IMR-90 (cell line): ENCODE data around the gene KBTBD12. TPM values are rescaled to one million over a fixed set of nuclear protein-coding genes. Genes with fewer than 3 reads are reported as not detected.

ENCODE experiments used
- ATAC-seq: fragments of 200-7000 bp; cut with Tn5 transposase; 2 replicates; pipeline ENCODE4 v1.9.1; 2020; ENCODE audit warnings: low read depth, mild to moderate bottlenecking, moderate library complexity
- BruUV-seq: library from RNA; stranded (reverse); fragments of 400-500 nt; replicated peaks from 2 replicates; lab custom pipeline; 2021; lab: Mats Ljungman, UMichigan
- CTCF ChIA-PET: fragments of 300-600 bp; formaldehyde crosslinking; extraction: SDS; loops from one replicate; lab custom pipeline; 2021; ENCODE audit warnings: antibody characterized with exemption; lab: Yijun Ruan, JAX
- POLR2A ChIA-PET: fragments of 300-600 bp; sonication (Branson Sonifier 250); formaldehyde crosslinking; loops from one replicate; lab custom pipeline; 2022; ENCODE audit warnings: antibody characterized with exemption; ENCODE audit not compliant: unreplicated experiment; lab: Charles Lee
- DNase-seq: peaks from one replicate; pipeline ENCODE4 v3.0.0; 2013
- H2AFZ ChIP-seq: replicated peaks from 2 replicates; pipeline ENCODE3; 2013; ENCODE audit warnings: low read length, mild to moderate bottlenecking; ENCODE audit not compliant: poor library complexity
- H2AK5ac ChIP-seq: 2 replicates; pipeline ENCODE4 v1.6.1; 2013; ENCODE audit warnings: low read depth, low read length, inconsistent platforms
- H2AK9ac ChIP-seq: replicated peaks from 2 replicates; pipeline ENCODE3; 2013; ENCODE audit warnings: mild to moderate bottlenecking, low read depth, low read length, moderate library complexity; ENCODE audit not compliant: poor library complexity
- H2BK120ac ChIP-seq: 2 replicates; pipeline ENCODE4 v1.6.1; 2013; ENCODE audit warnings: low read depth, low read length, inconsistent platforms
- H2BK15ac ChIP-seq: 3 replicates; pipeline ENCODE4 v1.6.1; 2013; ENCODE audit warnings: low read depth, low read length, inconsistent platforms
- H2BK20ac ChIP-seq: 2 replicates; pipeline ENCODE4 v1.6.1; 2013; ENCODE audit warnings: low read depth, mild to moderate bottlenecking, inconsistent platforms, low read length, moderate library complexity
- H2BK5ac ChIP-seq: 2 replicates; pipeline ENCODE4 v1.6.1; 2013; ENCODE audit warnings: mild to moderate bottlenecking, low read depth, low read length, inconsistent platforms; ENCODE audit not compliant: poor library complexity, severe bottlenecking
- H3K14ac ChIP-seq: replicated peaks from 2 replicates; pipeline ENCODE4 v1.6.1; 2013; ENCODE audit warnings: low read depth, low read length, inconsistent platforms
- H3K18ac ChIP-seq: 2 replicates; pipeline ENCODE4 v1.6.1; 2013; ENCODE audit warnings: low read depth, low read length, control low read depth
- H3K23ac ChIP-seq: 2 replicates; pipeline ENCODE4 v1.6.1; 2013; ENCODE audit warnings: low read depth, low read length, inconsistent platforms
- H3K27ac ChIP-seq: 2 replicates; pipeline ENCODE4 v1.5.1; 2013; ENCODE audit warnings: mild to moderate bottlenecking, control low read depth, low read length; ENCODE audit not compliant: insufficient read depth
- H3K27me3 ChIP-seq: 2 replicates; pipeline ENCODE4 v1.6.1; 2013; ENCODE audit warnings: low read length; ENCODE audit not compliant: control insufficient read depth, insufficient read depth
- H3K36me3 ChIP-seq: 2 replicates; pipeline ENCODE4 v1.6.1; 2013; ENCODE audit warnings: low read length, mixed read lengths; ENCODE audit not compliant: control insufficient read depth, insufficient read depth
- H3K4ac ChIP-seq: 2 replicates; pipeline ENCODE4 v1.6.1; 2013; ENCODE audit warnings: low read depth, low read length, inconsistent platforms
- H3K4me1 ChIP-seq: 2 replicates; pipeline ENCODE4 v1.6.1; 2013; ENCODE audit warnings: low read length, mixed read lengths; ENCODE audit not compliant: control insufficient read depth, insufficient read depth
- H3K4me2 ChIP-seq: 2 replicates; pipeline ENCODE4 v1.6.1; 2013; ENCODE audit warnings: low read depth, mild to moderate bottlenecking, control low read depth, low read length, moderate library complexity
- H3K4me3 ChIP-seq: 2 replicates; pipeline ENCODE4 v1.5.1; 2013; ENCODE audit warnings: low read depth, mild to moderate bottlenecking, control low read depth, low read length, moderate library complexity; ENCODE audit not compliant: insufficient read depth
- H3K56ac ChIP-seq: 2 replicates; pipeline ENCODE4 v1.6.1; 2013; ENCODE audit warnings: low read length, inconsistent platforms; ENCODE audit not compliant: insufficient read depth; ENCODE audit errors: extremely low read depth
- H3K79me1 ChIP-seq, 2 experiments: 2 replicates each; pipeline ENCODE4 v1.6.1; 2013; ENCODE audit warnings: low read length in 2 of 2, inconsistent platforms in 1 of 2, low read depth in 1 of 2
- H3K9ac ChIP-seq: 2 replicates; pipeline ENCODE4 v1.6.1; 2013; ENCODE audit warnings: low read depth, low read length, control low read depth
- H3K9me1 ChIP-seq: 2 replicates; pipeline ENCODE4 v1.6.1; 2013; ENCODE audit warnings: low read length, inconsistent platforms; ENCODE audit not compliant: insufficient read depth
- H3K9me3 ChIP-seq: 2 replicates; pipeline ENCODE4 v1.6.1; 2013; ENCODE audit warnings: low read length; ENCODE audit not compliant: control insufficient read depth, insufficient read depth
- H4K20me1 ChIP-seq: 2 replicates; pipeline ENCODE4 v1.6.1; 2013; ENCODE audit warnings: low read length, inconsistent platforms; ENCODE audit not compliant: insufficient read depth
- H4K5ac ChIP-seq: 2 replicates; pipeline ENCODE4 v1.6.1; 2013; ENCODE audit warnings: mild to moderate bottlenecking, low read depth, low read length, control low read depth
- H4K8ac ChIP-seq, 2 experiments: 2 replicates each; pipeline ENCODE4 v1.6.1; 2013; ENCODE audit warnings: low read depth in 2 of 2, low read length in 2 of 2, control low read depth in 1 of 2, inconsistent platforms in 1 of 2
- H4K91ac ChIP-seq: 2 replicates; pipeline ENCODE4 v1.6.1; 2013; ENCODE audit warnings: low read depth, low read length, inconsistent platforms; ENCODE audit not compliant: insufficient read depth
- FOS ChIP-seq: fragments of 150-350 bp; IDR thresholded peaks from 2 replicates; pipeline ENCODE4 v1.6.1; 2016; ENCODE audit warnings: low read depth, low read length
- MAFK ChIP-seq: IDR thresholded peaks from 2 replicates; pipeline ENCODE4 v1.6.1; 2012; ENCODE audit warnings: low read depth, low read length, improper control_type of control experiment
- WGBS, 2 experiments: methylation state at CpG; one replicate each; pipeline versions ENCODE4 v1.1.5 to v1.1.7; 2013; ENCODE audit warnings: missing lambda C conversion rate in 2 of 2; ENCODE audit not compliant: insufficient read length in 1 of 2; ENCODE audit errors: extremely low coverage in 2 of 2; 5-methylcytosine and 5-hydroxymethylcytosine counted together
- dilution Hi-C: fragments of 300-500 bp; cut with HindIII; formaldehyde crosslinking; loops from one replicate; pipeline ENCODE4 v1.14.3; 2018; ENCODE audit warnings: low sequenced_read_pairs; ENCODE audit not compliant: unreplicated experiment
- in situ Hi-C: fragments of 300-500 bp; cut with MboI; formaldehyde crosslinking; loops from 3 replicates; pipeline ENCODE4 v1.14.3; 2019; ENCODE audit warnings: low sequenced_read_pairs, inconsistent platforms, mixed read lengths
- intact Hi-C: fragments of 100-400 bp; cut with micrococcal nuclease; formaldehyde crosslinking; loops from 2 replicates; pipeline ENCODE4 v1.10.0; 2022
- polyA plus RNA-seq, 3 experiments: library from polyadenylated mRNA; depleted of rRNA; stranded (reverse); fragments of >200 nt; gene quantifications; 2 replicates each; pipeline ENCODE4 v1.2.3, GENCODE V29; 2012; ENCODE audit warnings: low replicate concordance in 1 of 3
- total RNA-seq: library from RNA; depleted of rRNA; stranded (reverse); fragments of >200 nt; gene quantifications from 2 replicates; pipeline ENCODE4 v1.2.3, GENCODE V29; 2012

Gene KBTBD12
- total and polyA plus RNA-seq, 2 of the 4 experiments (the other 2 are of a cell fraction) = not detected

DNA sequence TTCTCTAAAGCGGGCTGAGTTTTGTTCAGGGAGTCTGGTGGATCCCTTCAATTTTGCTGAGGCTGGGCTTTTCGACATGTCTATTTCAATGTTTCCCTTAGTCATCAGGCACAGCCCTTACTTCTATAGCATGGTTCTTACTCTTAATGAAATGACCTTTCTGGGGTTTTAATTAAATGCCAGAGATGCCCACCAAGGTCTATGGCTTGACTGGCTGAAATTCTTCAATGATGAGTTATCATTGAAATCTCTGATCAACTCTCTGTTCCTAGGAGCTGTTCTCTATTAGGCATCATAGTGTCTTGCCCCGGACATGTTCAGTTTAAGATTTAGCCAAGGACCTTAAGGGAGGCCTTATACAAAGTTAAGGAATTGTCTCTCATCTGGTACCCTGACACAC lies 33.4 kb upstream of the KBTBD12 start:
- H4K91ac ChIP-seq = no peak overlapping the region
- H2AFZ ChIP-seq = no peak overlapping the region
- H3K9me1 ChIP-seq = no peaks in the 10 kb centered on the region
- H3K56ac ChIP-seq = no peak overlapping the region
- H2AK5ac ChIP-seq = no peak overlapping the region
- ChIA-PET POLR2A (no interaction called here), CTCF (no interaction called here)
- H2BK5ac ChIP-seq = no peak overlapping the region
- BruUV-seq = no TSS peak
- ATAC-seq = no peak
- no peak overlapping the region for H3K4ac ChIP-seq
- H3K4me3 ChIP-seq = no peak overlapping the region
- H3K18ac ChIP-seq = no peak overlapping the region
- H2BK20ac ChIP-seq = no peak overlapping the region
- H3K27ac ChIP-seq = no peak overlapping the region
- H3K36me3 ChIP-seq = no peaks in the 10 kb centered on the region
- no peak overlapping the region for H4K8ac ChIP-seq
- no peaks in the 10 kb centered on the region for H3K9me3 ChIP-seq
- dilution Hi-C loops = no loop called here
- no peaks in the 10 kb centered on the region for H3K79me1 ChIP-seq
- no peak overlapping the region for H3K14ac ChIP-seq
- no peaks in the 10 kb centered on the region for H3K4me1 ChIP-seq
- WGBS, 2 experiments = no CpG with 5 or more reads among the region's 3 CpGs
- H3K23ac ChIP-seq = no peak overlapping the region
- H2AK9ac ChIP-seq = no peak overlapping the region
- in situ Hi-C loops = no loop called here
- no peak overlapping the region for H4K5ac ChIP-seq
- H3K27me3 ChIP-seq = peaks cover 22% of the 10 kb centered on the region
- intact Hi-C loops = no loop called here
- TF ChIP-seq MAFK (0 out of 2 replicates have a peak, but pooled peaks have one; percentile 16), FOS (no peak)
- H2BK15ac ChIP-seq = no peak overlapping the region
- H3K4me2 ChIP-seq = no peak overlapping the region
- DNase-seq = no peak
- no peak overlapping the region for H2BK120ac ChIP-seq
- no peak overlapping the region for H3K9ac ChIP-seq
- no peaks in the 10 kb centered on the region for H4K20me1 ChIP-seq
